ENCODE data around the gene BEAN1.

Gene BEAN1, protein sequence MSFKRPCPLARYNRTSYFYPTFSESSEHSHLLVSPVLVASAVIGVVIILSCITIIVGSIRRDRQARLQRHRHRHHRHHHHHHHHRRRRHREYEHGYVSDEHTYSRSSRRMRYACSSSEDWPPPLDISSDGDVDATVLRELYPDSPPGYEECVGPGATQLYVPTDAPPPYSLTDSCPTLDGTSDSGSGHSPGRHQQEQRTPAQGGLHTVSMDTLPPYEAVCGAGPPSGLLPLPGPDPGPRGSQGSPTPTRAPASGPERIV

DNA sequence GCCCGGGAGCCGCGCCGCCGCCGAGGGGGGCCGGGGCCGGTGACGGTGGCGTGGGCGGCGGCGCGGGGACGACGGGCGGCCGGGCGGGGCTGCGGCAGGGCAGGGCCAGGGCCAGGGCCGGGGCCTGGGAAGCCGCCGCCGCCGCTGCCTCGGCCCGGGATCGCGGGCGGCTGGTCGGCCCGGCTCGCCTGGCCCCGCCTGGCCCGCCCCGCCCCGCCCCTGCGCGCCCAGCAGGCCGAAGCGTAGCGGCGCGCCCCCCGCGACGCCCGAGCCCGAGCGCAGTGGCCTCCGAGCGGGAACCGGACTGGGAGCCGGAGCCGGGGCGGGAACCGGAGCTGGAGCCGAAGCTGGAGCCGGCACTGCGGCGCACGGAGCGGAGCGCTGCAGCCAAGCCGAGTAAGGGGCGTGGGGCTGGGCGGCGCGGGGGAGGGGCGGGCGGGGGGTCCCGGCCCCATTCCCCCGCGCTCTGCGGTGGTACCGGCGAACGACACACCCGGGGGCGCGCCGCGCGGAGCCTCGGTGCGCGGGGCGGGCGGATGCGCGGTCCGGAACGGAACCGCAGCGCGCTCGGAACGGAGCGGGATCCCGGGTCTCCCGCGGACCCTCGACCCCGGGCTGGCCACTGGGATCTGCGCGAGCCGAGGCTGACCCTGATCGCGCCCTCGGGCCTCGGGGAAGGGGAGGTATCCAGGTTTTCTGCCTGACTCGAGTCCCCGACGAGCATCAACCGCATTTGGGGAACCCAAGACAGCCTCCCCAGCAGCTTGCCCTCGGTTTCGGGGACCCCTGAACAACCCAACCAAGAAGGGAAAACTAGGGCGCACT is at the start of gene BEAN1:
TSS of gene BEAN1 (plus strand) at position 260 of the 825 bp plus-strand sequence. CDS start 10,382 bp downstream, outside the sequence.
- Histone ChIP-seq H2AFZ (ENCODE audit: low read depth, low read length) (no peak within 1 kb of the TSS), H3K4me1 (ENCODE audit: insufficient read depth, low read length) (no peaks in the 10 kb centered on the region), H3K4me3 (ENCODE audit: low read depth in 1 of 2, low read length in 2 of 2) (no peak within 1 kb of the TSS), H3K27ac (ENCODE audit: low read length) (no peak within 1 kb of the TSS), H3K4me2 (ENCODE audit: insufficient read depth, low read length) (no peak within 1 kb of the TSS), H3K36me3 (ENCODE audit: insufficient read depth, low read length) (no peaks in the 10 kb centered on the region), H3K9me3 (ENCODE audit: insufficient read depth, low read length, severe bottlenecking) (no peaks in the 10 kb centered on the region), H3K79me2 (ENCODE audit: insufficient read depth, low read length) (no peaks in the 10 kb centered on the region), H4K20me1 (ENCODE audit: insufficient read depth, low read length) (no peaks in the 10 kb centered on the region), H3K9ac (ENCODE audit: low read depth, low read length) (no peak within 1 kb of the TSS), H3K27me3 (ENCODE audit: insufficient read depth, low read length, poor library complexity) (peaks cover 8% of the 10 kb centered on the region)
- ATAC-seq (ENCODE audit: insufficient read depth, low read depth) (no peak), DNase-seq (no peak)
- TF ChIP-seq, protein P1, sequence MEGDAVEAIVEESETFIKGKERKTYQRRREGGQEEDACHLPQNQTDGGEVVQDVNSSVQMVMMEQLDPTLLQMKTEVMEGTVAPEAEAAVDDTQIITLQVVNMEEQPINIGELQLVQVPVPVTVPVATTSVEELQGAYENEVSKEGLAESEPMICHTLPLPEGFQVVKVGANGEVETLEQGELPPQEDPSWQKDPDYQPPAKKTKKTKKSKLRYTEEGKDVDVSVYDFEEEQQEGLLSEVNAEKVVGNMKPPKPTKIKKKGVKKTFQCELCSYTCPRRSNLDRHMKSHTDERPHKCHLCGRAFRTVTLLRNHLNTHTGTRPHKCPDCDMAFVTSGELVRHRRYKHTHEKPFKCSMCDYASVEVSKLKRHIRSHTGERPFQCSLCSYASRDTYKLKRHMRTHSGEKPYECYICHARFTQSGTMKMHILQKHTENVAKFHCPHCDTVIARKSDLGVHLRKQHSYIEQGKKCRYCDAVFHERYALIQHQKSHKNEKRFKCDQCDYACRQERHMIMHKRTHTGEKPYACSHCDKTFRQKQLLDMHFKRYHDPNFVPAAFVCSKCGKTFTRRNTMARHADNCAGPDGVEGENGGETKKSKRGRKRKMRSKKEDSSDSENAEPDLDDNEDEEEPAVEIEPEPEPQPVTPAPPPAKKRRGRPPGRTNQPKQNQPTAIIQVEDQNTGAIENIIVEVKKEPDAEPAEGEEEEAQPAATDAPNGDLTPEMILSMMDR (IDR thresholded peaks at IDR 0.05; ENCODE audit: borderline replicate concordance, extremely low read depth, low read length, poor library complexity, severe bottlenecking): no peak
- TF ChIP-seq EZH2 (IDR thresholded peaks at IDR 0.05; ENCODE audit: borderline replicate concordance, low read depth, low read length, severe bottlenecking): no peak

DNA sequence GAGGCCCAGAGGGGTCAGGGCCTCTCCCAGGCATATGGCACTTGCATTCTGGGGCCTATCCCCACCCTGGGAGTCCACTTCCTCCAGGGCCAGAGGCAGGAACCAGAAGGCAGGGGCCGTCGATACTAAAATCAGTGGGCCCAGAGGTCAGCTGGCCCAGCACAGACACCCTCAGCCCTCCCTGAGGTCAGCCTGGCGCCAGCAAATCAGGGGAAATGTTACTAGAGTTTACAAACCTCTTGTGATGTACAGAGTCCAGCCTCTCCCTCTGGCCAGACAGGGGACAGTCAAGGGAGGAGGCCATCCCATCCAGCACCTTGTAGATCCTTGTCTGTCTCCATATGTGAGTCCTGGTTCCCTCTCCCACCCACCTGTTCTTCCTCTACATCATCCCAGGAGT is 49.8 kb upstream of the BEAN1 start:
- ATAC-seq (ENCODE audit: insufficient read depth, low read depth) (no peak), DNase-seq (no peak)
- no peak overlapping the region for H3K27ac ChIP-seq (ENCODE audit: low read length)
- no peaks in the 10 kb centered on the region for H3K79me2 ChIP-seq (ENCODE audit: insufficient read depth, low read length)
- no peaks in the 10 kb centered on the region for H4K20me1 ChIP-seq (ENCODE audit: insufficient read depth, low read length)
- H3K9ac ChIP-seq (ENCODE audit: low read depth, low read length): no peak overlapping the region
- no peaks in the 10 kb centered on the region for H3K27me3 ChIP-seq (ENCODE audit: insufficient read depth, low read length, poor library complexity)
- H3K9me3 ChIP-seq (ENCODE audit: insufficient read depth, low read length, severe bottlenecking): no peaks in the 10 kb centered on the region
- H3K4me2 ChIP-seq (ENCODE audit: insufficient read depth, low read length): no peak overlapping the region
- H3K4me1 ChIP-seq (ENCODE audit: insufficient read depth, low read length): no peaks in the 10 kb centered on the region
- no peak overlapping the region for H3K4me3 ChIP-seq (ENCODE audit: low read depth in 1 of 2, low read length in 2 of 2)
- no peak overlapping the region for H2AFZ ChIP-seq (ENCODE audit: low read depth, low read length)
- H3K36me3 ChIP-seq (ENCODE audit: insufficient read depth, low read length): no peaks in the 10 kb centered on the region
- TF ChIP-seq, protein P1 (IDR thresholded peaks at IDR 0.05; ENCODE audit: borderline replicate concordance, extremely low read depth, low read length, poor library complexity, severe bottlenecking): no peak
- no peak for TF ChIP-seq EZH2 (IDR thresholded peaks at IDR 0.05; ENCODE audit: borderline replicate concordance, low read depth, low read length, severe bottlenecking)

DNA sequence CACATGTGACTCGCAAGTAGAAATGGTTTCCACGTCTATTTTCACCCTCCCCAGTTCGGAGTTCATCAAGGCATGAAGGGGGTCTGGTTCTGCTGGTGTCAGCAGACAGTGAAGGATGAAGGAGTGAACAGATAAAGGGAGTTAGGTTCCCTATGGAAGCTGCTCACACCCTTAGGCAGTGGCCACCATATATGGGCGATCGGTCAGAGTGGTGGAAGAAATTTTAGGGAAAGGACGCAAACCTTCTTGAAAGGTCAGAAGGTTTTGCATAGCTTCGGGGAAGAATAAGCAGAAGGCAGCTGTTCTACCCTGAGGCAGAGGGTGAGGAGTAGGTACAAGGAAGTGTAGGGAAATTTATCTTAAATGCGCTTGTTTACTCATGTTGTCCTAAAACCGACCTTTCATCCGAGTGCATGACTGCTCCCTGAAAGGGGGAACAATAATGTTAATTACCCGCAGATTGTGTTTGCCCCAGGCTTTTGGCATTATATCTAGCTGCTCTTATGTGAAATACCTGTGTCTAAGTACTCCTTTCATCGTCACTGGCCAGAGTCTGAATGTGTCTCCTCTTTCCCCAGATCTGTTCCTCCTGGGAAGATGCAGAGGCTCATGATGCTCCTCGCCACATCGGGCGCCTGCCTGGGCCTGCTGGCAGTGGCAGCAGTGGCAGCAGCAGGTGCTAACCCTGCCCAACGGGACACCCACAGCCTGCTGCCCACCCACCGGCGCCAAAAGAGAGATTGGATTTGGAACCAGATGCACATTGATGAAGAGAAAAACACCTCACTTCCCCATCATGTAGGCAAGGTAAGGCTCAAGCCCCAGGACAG is 48.1 kb upstream of the BEAN1 start:
- H2AFZ ChIP-seq (ENCODE audit: low read depth, low read length): no peak overlapping the region
- H3K4me2 ChIP-seq (ENCODE audit: insufficient read depth, low read length): no peak overlapping the region
- no peak overlapping the region for H3K9ac ChIP-seq (ENCODE audit: low read depth, low read length)
- no peaks in the 10 kb centered on the region for H3K27me3 ChIP-seq (ENCODE audit: insufficient read depth, low read length, poor library complexity)
- H3K4me1 ChIP-seq (ENCODE audit: insufficient read depth, low read length): no peaks in the 10 kb centered on the region
- H3K27ac ChIP-seq (ENCODE audit: low read length): no peak overlapping the region
- ATAC-seq (ENCODE audit: insufficient read depth, low read depth): no peak
- no peaks in the 10 kb centered on the region for H4K20me1 ChIP-seq (ENCODE audit: insufficient read depth, low read length)
- H3K36me3 ChIP-seq (ENCODE audit: insufficient read depth, low read length): no peaks in the 10 kb centered on the region
- H3K4me3 ChIP-seq (ENCODE audit: low read depth in 1 of 2, low read length in 2 of 2): no peak overlapping the region
- DNase-seq: no peak
- TF ChIP-seq, protein P1 (IDR thresholded peaks at IDR 0.05; ENCODE audit: borderline replicate concordance, extremely low read depth, low read length, poor library complexity, severe bottlenecking): no peak
- no peak for TF ChIP-seq EZH2 (IDR thresholded peaks at IDR 0.05; ENCODE audit: borderline replicate concordance, low read depth, low read length, severe bottlenecking)
- H3K79me2 ChIP-seq (ENCODE audit: insufficient read depth, low read length): no peaks in the 10 kb centered on the region
- H3K9me3 ChIP-seq (ENCODE audit: insufficient read depth, low read length, severe bottlenecking): no peaks in the 10 kb centered on the region
